IPS DF 4.7 (cell line): Measurements from ENCODE around the gene C10orf90.

ENCODE experiments used
- DNase-seq: peaks from one replicate; pipeline ENCODE4 v3.0.0-alpha.2; 2013; ENCODE audit warnings: low spot score; ENCODE audit errors: extremely low read depth

C10orf90 gene

DNA sequence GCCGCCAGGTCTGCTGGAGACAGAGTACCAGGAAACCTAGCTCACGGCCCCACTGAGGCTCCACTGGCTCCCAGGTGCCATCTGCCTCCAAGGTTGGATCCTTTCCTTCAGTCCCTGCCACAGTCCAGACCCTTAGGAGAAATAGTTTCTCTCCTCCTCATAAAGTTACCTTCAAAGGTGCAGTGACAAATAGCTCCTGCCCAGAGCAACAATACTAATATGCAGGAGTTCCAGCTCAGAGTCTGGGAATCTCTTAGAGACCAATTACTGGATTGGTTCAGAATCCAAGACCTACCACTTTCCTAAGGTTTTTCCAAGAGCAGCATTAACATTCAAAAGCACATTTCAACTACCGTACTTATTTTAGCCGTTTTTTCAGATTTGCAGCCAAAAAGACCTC lies 241.2 kb downstream of the C10orf90 start:
- no peak for DNase-seq

DNA sequence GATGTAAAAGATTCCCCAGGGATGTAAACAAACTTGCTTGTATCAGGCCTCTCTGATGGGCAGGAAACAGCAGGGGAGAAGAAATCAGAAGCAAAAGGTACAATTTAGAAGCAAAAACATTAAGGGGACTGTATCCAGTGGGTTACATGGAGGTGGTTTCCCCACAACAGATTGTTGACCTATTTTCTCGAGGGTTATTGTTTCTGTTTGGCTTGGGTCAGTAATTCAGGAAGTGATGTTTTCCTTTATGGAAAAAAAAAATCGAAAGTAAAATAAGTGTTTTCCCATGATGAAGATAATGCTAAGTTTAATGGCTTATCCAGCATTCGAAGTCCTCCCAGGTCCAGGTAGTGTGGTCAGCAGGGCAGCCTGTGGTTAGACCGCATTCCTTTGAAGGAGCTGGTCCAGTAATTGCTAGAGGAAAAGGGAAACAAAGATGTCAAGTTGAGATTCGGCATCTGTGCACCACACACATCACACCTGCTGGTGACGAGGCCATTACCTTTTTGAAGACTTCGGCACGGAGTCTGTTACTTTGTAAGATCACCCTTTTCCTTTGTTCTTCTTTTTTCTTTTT lies 244.9 kb downstream of the C10orf90 start:
- no peak for DNase-seq

DNA sequence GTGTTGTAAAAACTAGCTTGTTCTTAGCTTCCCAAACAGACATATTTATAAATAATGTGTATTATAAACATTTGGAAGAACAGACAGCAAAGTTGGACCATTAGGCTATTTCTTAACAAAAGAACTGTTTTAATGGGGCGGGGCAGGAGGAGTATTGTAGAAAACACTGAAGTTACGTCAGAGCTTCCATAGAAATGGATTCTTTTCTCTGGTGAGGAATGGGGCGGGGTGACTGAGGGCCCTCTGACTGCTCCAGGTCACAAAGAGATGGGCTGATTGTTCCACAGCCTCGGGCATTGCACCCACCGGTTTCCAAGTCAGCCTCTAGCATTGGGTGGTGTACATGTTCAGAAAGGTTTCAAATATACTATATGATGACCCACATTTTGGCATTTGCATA lies 245.5 kb downstream of the C10orf90 start:
- no peak for DNase-seq

DNA sequence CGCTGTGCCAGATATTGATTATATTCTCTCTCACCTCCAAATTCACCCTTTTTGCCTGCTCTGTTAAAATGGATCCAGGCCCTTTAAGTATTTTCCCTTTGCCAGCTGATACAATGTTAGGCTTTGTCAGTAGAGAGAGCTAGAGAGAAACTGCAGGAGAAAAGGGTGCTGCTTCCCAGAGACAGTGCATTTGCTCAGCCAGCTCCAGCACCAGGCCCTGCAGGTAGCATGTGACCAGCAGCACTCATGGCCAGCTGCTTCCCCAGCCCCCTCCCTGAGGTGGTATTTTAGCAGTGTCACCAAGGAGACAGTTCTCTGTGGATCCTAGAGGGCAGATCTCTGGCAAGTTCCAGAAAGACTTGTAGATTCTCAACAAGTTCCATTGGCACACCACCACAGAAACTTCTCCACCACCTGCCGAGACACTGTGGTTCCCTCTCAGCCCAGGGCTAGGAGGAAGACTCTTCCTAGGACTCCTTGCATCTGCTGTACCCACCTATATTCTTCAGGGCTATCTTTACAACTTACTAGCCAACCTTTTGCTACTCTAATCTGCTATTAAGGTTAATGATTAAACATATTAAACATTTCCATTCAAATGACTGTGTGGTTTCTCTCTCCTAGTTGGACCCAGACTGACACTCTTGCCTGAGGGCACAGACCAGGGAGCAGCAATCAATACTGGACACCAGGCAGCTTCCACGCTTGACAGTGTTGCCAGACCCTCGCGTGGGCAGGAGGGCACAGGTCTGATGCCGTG lies 246.6 kb downstream of the C10orf90 start:
- no peak for DNase-seq

DNA sequence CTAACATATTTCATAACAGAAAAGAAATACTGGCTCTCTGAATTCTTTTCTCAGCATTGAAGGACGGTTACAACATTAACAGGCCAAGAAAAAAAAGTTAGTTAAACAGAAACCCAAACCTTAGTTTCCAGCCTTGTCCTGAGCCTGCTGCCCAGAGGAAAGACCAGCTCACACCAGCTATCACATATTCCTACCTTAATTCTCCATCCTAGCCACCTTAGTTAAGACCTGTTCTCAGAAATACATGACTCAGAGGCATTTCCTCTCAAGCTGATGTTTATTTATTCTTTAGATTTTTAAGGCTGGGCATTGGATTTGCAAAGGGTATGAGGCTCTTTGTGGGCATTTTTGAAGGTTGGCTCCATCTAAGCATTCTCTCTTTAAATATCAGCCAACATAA lies 247.9 kb downstream of the C10orf90 start:
- DNase-seq: no peak

DNA sequence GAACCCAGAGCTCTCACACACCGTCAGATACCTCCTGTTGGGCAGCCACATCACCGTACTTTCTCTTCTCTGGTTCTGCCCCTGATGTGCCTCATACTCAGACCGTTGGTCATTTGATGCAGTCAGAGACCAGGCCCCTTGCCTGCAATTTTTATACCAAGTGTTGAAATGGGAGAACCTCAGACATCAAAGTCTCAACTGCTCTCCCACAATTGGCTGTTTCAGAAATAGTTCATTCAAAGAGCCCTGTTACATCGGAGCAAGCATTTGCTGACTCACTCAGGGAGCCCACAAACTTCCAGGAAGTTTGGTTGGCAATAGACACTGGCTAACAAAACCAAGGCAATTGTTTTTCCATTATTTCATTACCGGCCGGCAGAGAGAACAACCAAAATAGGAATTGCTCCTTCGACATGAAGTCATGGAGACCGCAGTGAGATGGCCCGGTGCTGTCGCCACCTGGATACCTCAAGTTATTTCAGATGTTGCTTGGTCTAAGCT lies 248.7 kb downstream of the C10orf90 start:
- no peak for DNase-seq

DNA sequence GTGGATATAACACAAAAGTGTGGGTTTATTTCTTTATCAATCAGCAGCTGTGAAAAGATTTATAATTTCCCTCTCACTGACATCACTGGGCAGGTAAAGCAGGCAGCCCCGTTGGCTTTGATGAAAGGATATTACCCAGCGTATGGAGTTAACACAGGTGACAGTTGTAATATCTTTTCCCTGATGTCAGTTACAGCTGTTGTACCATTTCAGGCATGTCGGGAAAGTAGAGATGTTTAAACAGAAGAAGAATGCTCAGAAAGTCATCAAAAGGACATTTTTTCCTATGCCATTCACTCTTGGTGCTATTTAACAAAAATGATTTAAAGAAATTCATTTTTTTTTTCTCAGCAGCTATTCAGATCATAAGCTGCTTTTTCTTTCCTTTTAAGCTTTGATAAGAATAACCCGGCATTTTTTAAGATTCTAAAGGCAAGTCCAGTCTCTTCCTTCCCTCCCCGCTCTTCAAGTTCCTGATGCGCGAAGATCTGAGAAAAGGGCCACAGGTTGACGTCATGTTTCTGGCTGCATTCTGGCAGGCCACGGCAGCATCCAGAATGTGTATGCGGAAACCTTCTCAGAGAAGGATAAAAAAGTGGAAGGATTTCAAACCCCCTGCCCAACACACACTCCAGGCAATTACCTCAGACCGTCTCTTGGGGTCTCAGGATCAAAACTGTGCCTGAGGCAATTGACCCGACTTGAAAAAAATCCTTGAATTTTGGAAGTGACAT lies 249.8 kb downstream of the C10orf90 start:
- DNase-seq: no peak

DNA sequence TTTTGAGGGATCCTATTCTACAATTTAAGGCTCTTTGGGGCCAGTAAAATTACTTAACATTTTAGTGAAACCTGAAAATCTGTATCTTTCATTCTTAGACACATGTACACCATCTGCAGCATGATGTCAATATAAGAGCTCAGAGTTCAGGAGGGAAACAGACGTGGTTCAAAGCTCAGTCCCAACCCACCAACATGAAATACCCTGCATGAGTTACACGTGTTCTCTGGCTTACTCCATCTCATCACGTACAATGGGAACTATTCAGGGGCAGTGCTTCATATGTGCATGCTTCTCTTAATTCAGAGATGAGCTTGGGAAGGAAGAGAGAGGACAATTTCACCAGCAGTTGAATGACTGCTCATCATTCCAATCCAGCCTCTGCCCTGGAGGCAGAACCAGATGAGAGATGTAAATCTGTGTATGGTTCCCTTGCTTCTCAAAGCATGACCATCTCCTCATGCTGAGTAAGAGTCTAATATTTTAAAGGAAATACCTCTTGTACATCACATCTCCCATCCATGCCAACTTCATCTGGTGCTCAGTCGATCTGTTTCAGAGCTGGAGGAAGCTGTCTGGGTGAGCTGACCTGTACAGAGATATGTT lies 253.2 kb downstream of the C10orf90 start:
- no peak for DNase-seq

DNA sequence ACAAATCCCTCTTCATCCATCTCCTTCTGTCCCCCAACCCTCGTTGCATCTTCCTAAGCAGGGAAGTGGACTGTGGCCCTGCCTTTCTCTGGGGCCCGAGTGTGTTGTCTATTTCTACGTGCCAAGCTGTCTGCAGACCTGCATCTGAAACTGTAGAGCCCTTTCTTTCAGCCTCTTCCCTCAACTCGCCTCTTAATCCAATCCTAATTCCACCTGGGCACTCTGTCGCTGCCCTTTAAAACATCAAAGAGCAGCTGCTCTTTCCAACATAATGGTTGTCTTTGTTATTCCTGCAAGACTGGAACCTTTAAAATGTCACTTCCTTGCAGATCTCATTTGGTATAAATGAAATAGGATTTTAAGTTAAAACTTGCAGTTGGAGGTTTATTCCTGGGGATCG lies 260.7 kb downstream of the C10orf90 start:
- DNase-seq: no peak

DNA sequence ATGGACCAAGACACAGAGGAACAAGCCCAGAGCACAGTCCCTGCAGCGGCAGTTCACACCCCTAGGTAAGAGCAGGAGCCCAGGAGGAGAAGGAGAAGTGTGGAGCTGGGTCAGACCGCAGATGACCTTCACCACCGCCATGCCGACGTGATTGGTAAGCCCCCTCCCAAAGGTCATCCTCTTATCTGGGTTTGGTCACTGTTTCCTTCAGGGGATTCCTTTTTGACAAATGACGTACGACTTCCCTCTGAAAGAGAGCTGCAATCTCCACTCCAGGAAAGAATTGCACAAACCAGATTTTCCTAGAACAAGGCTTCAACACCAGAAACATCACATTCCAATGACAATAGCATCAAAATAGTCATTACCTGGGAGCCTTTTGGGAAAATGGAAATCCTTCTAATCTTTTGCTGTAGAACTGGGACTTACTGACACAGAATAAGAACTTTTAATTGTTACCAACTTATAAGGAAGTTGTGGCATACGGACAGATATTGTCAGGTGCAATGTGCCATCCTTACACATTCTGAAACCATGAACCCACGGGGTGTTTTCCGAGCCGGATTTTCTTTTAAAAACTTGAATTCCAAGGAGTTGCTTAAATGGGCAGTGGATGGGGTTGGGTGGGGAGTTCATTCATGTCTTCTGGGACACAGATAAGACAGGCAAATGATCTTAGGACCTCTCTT lies 261.4 kb downstream of the C10orf90 start:
- no peak for DNase-seq

DNA sequence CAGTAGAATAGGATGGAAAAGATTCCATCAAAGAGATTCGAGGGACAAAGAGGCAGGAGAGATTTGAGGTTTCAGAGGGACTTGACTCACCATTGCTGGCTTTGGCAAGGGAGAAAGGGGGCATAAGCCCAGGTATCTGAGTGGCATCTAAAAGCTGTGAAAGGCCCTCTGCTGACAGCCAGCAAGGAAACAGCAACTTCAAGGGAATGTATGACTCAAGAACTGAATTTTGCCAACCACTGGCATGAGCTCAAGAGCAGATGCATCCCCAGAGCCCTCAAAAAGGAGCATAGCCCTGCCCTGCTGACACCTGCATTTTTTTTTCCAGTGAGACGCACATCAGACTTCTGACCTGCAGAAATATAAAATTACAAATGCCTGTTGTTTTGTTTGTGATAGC lies 262.7 kb downstream of the C10orf90 start:
- no peak for DNase-seq

DNA sequence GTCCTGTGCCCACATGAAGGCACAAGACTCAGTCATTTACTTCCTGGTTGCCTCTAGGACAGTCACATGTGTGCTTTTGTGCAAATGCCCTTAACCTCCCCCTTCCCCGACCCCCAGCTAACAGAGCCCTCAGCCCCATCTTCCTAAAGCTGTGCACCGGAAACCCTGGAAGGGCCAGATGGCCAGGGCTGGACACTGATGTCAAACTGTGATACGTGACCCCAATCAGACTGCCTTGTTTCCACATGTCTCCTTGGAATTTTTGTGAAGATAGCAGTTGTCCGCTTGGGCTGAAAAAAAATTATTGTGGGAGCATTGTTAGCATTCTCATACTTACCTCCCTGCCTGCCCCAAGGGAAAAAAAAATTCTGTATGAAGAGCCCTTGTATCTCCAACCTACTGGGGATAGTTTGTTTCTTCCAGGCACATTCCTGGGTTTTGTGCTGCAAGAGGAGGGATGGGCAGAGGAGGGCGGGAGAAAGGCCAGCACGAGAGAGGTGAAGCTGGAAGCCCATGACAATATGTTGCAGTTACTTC lies 265.2 kb downstream of the C10orf90 start:
- DNase-seq: no peak

DNA sequence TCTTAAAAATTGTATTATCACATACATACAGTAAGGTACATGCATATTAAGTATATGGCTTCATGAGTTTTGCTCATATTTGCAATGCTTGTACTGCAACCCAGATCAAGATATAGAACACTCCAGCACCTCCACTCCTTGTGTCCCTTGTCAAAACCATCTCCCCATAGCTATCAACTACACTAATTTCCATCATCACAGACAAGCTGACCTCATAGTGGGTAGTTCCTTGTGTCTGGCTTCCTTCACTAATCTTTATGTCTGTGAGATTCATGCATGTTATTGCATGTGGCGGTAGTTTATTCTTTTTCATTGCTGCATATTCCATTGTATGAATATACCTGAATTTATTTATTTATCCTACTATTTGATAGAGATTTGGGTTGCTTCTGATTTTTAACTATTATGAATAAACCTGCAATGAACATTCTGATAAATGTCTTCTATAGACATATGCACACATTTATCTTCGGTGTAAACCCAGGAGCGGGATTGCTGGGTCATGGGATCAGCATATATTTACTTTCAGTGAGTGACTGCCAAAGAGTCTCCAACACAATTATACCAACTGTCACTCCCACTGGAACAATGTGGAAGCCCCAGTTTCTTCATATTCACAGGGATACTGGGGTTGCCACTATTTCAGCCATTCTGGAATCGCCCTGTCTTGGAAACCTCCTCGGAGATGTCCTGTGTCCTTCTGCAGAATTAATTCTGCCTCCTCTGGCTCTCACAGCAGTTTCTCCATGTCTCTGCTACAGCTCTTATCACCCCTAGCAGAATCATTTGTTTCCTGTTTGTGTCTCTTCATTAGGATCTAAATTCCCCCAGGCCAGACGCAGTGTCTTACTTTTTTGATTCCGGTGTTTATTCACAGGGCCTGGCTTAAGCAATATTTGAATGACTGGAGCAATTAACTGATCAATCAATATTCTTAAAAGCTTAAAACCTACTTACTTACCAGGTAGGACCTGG lies 267.5 kb downstream of the C10orf90 start:
- DNase-seq: no peak

DNA sequence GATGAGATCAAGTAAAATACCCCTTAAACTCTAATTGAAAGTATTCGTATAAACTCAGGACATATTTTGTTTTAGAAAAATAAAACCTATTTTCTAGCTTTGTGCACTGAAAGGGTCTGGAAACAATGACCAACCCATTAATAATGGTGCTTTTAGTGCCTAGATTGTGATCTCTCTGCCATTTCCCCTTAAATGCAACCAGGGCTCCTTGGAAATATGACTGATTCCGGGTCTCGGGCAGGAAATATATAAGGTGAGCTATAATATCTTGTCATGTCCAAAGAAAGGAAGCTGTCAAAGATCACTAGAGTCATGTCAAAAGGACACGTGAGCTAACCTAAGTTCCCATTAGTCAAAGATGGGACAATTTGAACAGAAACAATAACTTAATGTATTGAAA lies 269.9 kb downstream of the C10orf90 start:
- DNase-seq: no peak

DNA sequence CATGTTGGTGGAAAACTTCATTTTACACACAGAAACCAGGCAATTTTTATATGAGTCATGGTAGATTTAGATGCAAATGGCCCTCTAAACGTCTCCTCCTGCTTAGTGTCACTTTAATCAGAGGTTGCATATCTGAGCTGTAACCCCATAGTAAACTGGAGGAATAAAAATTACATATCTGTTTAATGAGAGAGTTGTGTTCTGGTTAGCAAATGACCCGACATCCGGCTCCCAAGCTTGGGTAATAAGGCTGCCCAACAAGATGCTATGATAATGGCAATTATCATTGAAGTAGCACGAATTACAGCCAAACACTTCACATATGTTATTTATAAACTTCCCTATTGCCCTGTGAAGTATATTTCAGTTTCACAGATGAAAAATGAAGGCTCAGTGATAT lies 271.6 kb downstream of the C10orf90 start:
- DNase-seq: no peak

DNA sequence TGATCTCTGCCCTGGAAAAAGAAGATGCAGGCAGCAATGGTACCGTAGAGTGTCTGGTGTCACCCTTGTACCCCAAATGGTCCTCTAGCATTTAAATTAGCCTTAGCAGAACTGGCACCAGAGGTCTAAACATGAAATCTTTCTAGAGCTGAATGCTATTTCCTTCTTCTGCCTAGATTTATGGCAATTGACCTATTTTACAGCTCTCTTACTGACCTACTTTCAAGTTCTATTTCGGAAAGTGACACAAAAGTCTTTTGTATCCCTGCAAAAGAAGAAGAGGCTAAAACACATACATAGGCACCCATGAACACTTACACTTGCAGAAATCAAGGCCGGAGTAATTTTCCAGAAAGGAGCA lies 272.1 kb downstream of the C10orf90 start:
- DNase-seq: no peak

DNA sequence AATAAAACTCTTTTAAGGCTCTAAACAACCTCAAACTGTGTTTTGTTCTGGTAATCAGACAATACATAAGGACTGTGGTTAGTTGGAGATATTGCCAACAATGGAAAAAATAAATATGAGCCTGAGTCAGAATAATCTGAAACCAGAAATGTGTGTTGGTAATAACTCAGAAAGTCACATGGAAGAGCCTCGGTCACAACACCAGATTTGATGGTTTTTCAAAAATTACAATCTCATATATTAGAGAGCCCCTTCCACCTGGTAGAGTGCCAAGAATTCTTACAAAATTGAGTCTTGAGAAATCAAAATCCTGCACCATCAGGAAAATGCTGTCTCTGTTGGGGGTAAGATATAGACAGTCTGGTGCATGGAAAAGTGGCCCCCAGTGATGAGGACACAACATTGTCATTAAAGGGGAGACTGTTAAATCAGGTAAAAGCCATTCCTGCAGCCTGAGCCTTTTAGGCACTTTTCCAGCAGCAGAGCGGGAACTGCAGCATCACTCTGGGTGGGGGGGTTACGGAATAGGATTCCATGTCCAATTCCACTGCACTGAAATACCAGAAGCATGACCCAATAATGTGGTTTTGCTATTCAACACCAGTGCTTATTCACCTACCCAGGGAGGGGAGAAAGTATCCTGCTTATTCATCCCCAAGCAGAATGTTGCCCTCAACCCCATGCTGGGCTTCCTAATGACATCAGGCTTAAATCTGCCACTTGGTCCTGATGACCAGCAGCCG lies 272.7 kb downstream of the C10orf90 start:
- DNase-seq: no peak

DNA sequence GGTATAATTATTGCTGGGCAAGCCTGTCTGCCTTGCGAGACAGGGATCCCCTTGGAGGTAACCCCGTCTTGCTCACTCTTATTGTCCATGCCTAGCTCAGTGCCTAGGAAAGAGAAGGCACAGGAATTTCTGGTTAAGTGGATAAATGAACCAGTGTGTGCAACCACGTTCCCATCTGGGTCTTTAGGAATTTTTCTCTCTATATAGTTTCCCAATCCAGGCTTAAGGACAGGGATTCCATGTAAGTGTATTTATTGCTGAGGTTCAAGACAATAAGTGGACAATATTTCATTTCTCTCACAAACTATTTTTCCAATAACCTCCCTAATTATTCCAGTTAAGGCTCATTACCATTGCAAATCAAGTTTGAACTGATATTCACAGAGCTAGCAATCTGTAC lies 273.3 kb downstream of the C10orf90 start:
- DNase-seq: no peak

DNA sequence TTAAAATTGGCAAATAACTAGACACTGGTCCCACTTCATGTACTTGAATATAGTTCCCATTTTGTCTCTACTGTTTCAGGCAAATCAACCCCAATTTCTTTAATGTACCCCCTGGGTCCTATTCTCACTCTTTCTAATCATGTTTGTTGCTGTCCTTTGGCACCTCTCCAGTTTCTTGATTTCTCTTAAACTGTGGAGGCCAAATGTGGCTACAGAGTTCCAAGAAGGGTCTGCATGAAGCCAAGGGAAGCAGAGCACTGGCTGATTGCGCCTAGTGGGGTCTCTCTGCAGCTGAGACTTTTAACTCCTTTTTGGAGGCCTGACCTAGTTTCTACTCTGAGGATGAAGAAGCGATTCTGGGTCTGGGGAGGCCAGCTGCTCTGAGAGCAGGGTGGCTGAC lies 275.5 kb downstream of the C10orf90 start:
- DNase-seq: no peak
